Suppressor macrophage treated with lipopolysaccharide for 1 hour (primary cell): ENCODE measurements around the gene TRNAU1AP.
"Not testable (repeated sequence)": the region's sequence is repeated elsewhere in the genome, so short reads cannot be mapped to it uniquely, and the experiment has no call there.

Experiments
- DNase-seq, 3 donors: peaks; one replicate each; pipeline ENCODE4 v3.0.0-alpha.2; 2020 to 2022

TRNAU1AP gene

GRCh38 chr1:28522537-28522936 is 30.3 kb upstream of the TRNAU1AP start:
- not testable (repeated sequence) for DNase-seq

DNA sequence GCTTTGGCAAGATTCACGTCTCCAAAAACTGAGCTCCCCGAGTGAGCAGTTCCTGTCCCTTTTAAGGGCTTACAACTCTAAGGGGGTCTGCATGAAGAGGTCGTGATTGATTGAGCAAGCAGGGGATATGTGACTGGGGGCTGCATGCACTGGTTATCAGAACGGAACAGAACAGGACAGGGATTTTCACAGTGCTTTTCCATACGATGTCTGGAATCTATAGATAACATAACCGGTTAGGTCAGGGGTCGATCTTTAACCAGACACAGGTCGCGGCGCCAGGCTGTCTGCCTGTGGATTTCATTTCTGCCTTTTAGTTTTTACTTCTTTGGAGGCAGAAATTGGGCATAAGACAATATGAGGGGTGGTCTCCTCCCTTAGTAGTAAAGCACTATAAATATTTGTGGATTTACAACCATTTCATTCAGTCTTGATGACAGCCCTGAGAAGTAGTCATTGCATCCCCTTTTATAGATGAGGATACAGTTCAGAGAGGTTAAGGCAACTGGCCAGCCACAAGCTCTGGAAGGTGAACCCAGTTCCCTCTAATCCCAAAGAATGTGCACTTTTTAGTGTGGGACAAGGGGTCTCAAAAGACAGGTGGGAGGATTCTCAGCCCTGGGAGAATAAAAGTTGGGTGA is 27.8 kb upstream of the TRNAU1AP start:
- DNase-seq = not testable (repeated sequence)

DNA sequence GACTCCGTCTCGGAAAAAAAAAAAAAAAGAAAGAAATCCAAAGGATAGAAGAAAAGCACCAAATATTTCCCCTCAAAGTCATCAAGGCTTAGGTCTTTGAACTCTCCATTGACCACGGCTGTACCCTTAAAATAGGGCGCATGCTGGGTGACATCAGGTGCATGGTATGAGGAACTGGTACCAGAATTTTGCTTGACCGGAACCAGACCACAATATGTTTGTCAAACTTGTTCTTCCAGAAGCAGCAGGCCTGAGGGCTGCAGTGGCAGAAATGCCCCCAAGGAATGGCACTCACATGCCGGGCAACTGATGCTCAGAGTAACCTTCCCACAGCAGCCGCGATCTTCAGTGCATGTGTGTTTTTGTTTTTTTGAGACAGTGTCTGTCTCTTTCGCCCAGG is 26.0 kb upstream of the TRNAU1AP start:
- DNase-seq = no peak

- DNase-seq = no peak
Observed at GRCh38 chr1:28530456-28530855, 22.4 kb upstream of the TRNAU1AP start.

DNA sequence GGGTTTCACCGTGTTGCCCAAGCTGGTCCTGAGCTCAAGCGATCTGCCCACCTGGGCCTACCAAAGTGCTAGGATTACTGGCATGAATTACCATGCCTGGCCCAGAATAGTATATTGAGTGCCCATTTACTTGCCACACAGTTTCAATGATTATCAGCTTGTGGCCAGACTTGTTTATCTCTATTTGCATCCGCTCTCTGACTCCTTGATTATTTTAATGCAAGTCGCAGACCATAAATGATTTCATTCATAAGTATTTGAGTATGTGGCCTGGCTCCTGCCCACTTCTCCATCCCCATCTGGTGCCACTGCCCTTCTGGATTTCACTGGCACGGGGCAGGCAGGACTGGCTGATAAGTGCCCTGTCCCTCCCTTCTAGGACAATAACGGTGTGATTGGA is 18.2 kb upstream of the TRNAU1AP start:
- no peak for DNase-seq

GRCh38 chr1:28535180-28535579 is 17.7 kb upstream of the TRNAU1AP start:
- DNase-seq = no peak

DNA sequence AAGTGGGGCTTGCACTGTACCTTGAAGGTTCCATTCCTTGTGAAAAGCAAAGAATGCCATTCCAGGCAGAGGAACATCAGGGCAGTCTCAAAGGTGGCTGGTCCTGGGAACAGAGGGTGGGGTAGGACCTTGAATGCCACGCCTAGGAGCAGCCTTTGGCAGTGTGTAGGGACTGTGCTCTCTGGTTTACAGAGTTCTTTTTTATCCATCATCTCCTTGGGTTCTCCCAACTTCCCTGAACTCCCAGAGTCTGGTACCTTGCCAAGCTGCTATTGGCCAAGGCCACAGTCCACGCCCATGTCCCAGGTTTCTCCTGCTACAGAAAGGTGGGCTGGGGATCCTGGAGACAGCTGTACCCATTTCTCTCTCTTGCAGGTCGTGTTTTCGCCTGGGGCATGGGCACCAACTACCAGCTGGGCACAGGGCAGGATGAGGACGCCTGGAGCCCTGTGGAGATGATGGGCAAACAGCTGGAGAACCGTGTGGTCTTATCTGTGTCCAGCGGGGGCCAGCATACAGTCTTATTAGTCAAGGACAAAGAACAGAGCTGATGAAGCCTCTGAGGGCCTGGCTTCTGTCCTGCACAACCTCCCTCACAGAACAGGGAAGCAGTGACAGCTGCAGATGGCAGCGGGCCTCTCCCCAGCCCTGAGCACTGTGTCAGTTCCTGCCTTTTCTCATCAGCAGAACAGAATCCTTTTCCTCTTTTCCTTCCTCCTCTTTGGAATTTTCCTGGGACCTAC is 15.3 kb upstream of the TRNAU1AP start:
- no peak for DNase-seq

DNA sequence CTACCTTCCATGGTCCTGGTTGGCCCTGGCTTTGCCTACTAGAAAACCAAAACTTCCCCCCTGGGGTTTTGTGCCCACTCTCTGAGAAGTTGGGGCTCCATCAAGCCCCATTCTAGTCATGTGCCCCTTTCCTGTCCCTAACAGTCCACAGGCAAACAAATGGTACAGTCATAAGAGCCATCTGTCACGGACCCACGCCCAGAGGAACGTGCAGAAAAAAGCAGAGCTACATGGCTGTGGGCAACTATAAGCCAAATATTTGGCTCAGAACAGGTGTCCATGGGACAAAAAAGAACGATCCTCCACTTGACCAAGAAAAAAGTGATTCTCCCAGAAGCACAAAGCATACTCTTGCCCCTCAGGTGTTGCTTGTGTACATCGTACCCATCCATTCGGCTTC is 14.6 kb upstream of the TRNAU1AP start:
- no peak for DNase-seq

- no peak for DNase-seq
Observed at GRCh38 chr1:28540651-28541050, 12.2 kb upstream of the TRNAU1AP start.

- not testable (repeated sequence) for DNase-seq
Observed at GRCh38 chr1:28541414-28542015, 11.4 kb upstream of the TRNAU1AP start.

DNA sequence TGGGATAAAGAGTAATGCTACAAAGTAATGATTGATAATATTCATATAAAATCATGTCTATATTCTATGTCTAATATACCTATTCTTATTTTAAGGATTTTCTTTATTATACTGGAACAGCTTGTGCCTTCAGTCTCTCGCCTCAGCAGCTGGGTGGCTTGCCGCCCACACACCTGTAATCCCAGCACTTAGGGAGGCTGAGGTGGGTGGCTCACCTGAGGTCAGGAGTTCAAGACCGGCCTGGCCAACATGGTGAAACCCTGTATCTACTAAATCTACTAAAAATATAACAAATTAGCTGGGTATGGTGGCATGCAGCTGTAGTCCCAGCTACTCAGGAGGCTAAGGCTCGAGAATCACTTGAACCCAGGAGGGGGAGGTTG is 7.6 kb upstream of the TRNAU1AP start:
- no peak for DNase-seq

GRCh38 chr1:28548318-28548717 is 4.6 kb upstream of the TRNAU1AP start:
- no peak for DNase-seq

GRCh38 chr1:28551381-28551780 is 1.5 kb upstream of the TRNAU1AP start:
- no peak for DNase-seq

GRCh38 chr1:28560886-28561285 is 8.0 kb downstream of the TRNAU1AP start:
- no peak for DNase-seq

- DNase-seq = no peak
Observed at GRCh38 chr1:28564310-28564709, 11.4 kb downstream of the TRNAU1AP start.

GRCh38 chr1:28565040-28565439 is 12.2 kb downstream of the TRNAU1AP start:
- DNase-seq = no peak

GRCh38 chr1:28565726-28566125 is 12.8 kb downstream of the TRNAU1AP start:
- DNase-seq = no peak

- no peak for DNase-seq
Observed at GRCh38 chr1:28566931-28567330, 14.0 kb downstream of the TRNAU1AP start.

DNA sequence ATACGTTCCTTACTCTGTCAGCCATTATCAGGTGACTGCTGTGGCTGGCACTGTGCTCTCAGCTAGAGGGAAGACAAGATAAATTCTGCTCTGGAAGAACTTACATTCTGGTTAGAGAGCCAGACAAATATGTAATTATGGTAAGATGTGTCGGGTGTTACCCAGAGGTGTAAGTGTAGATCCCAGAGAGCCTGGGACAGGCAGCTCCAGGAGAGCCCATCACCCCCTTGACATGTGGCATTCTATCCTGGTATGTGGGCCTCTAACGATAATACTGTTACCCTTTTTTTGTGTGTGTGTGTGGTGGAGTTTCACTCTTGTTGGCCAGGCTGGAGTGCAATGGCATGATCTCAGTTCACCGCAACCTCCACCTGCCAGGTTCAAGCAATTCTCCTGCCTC is 19.0 kb downstream of the TRNAU1AP start:
- DNase-seq = no peak

DNA sequence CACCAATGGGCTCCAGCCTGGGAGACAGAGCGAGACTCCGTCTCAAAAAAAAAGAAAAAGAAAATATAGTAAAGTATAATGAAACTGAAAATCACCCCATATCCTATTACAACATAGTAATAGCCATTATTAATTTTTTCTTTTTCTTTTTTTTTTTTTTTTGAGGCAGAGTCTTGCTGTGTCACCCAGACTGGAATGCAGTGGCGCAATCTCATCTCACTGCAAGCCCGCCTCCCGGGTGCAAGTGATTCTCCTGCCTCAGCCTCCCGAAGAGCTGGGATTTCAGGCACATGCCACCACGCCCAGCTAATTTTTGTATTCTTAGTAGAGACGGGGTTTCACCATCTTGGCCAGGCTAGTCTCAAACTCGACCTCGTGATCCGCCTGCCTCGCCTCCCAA is 20.0 kb downstream of the TRNAU1AP start:
- DNase-seq = peak in 1 of 3 donors; percentile 21

DNA sequence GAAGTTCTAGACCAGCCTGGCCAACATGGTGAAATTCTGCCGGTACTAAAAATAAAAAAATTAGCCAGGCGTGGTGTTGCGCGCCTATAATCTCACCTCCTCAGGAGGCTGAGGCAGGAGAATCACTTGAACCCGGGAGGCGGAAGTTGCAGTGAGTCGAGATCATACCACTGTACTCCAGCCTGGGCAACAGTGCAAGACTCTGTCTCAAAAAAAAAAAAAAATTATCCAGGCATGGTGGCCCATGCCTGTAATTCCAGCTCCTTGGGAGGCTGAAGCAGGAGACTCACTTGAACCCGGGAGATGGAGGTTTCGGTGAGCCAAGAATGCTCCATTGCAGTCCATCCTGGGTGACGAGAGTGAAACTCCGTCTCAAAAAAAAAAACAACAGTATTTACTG is 20.7 kb downstream of the TRNAU1AP start:
- no peak for DNase-seq

DNA sequence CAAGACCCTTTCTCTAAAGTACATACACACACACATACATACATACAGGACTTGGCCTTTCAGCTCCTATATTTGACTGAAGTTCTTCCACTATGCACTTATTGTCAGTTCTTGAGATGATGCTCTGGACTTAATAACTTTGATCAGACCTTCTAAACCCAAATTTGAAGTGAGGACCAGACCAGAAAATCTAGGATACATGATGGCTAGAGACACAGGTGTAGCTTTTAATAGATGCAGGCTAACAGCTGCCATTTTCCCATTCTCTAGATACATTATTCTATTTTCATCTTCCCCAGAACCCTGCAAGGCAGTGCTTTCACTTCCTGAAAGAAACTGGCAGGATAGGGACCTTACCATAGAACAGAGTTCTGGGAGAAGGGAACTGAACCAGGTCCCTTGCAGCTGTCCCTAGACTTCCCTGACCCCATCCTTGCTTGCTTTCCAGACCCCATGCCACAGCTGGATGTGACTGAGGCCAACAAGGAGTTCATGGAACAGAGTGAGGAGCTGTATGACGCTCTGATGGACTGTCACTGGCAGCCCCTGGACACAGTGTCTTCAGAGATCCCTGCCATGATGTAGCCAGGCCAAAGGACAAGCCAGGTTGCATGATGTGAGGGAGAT is 24.3 kb downstream of the TRNAU1AP start:
- DNase-seq = peak; percentile 29 to 38 (median 33)

GRCh38 chr1:28577738-28578536 is 25.1 kb downstream of the TRNAU1AP start:
- peak in 1 of 3 donors; percentile 11 for DNase-seq
